22Rv1 (cell line): ENCODE data around the gene CIB4.

Source experiments
- H3K27ac ChIP-seq: fragments of 450-650 bp; 2 replicates; pipeline ENCODE4 v1.5.1; 2017
- ZFX ChIP-seq: fragments of 450-650 bp; IDR thresholded peaks from 2 replicates; pipeline ENCODE4 v1.6.1; 2017; ENCODE audit warnings: antibody characterized with exemption, borderline replicate concordance
- TF ChIP-seq, protein P1 (sequence below): fragments of 450-650 bp; IDR thresholded peaks from 2 replicates; pipeline ENCODE4 v1.5.1; 2017; ENCODE audit warnings: mild to moderate bottlenecking

The CIB4 gene

GRCh38 chr2:26652361-26653041 is 11.3 kb upstream of the CIB4 start:
- H3K27ac ChIP-seq = no peak overlapping the region
- no peak for TF ChIP-seq ZFX
- TF ChIP-seq, protein P1, sequence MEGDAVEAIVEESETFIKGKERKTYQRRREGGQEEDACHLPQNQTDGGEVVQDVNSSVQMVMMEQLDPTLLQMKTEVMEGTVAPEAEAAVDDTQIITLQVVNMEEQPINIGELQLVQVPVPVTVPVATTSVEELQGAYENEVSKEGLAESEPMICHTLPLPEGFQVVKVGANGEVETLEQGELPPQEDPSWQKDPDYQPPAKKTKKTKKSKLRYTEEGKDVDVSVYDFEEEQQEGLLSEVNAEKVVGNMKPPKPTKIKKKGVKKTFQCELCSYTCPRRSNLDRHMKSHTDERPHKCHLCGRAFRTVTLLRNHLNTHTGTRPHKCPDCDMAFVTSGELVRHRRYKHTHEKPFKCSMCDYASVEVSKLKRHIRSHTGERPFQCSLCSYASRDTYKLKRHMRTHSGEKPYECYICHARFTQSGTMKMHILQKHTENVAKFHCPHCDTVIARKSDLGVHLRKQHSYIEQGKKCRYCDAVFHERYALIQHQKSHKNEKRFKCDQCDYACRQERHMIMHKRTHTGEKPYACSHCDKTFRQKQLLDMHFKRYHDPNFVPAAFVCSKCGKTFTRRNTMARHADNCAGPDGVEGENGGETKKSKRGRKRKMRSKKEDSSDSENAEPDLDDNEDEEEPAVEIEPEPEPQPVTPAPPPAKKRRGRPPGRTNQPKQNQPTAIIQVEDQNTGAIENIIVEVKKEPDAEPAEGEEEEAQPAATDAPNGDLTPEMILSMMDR = no peak

GRCh38 chr2:26651799-26652198 is 10.6 kb upstream of the CIB4 start:
- H3K27ac ChIP-seq = no peak overlapping the region
- no peak for TF ChIP-seq ZFX
- TF ChIP-seq, protein P1 = no peak

GRCh38 chr2:26651470-26651771 is 10.3 kb upstream of the CIB4 start:
- H3K27ac ChIP-seq = no peak overlapping the region
- no peak for TF ChIP-seq ZFX

DNA sequence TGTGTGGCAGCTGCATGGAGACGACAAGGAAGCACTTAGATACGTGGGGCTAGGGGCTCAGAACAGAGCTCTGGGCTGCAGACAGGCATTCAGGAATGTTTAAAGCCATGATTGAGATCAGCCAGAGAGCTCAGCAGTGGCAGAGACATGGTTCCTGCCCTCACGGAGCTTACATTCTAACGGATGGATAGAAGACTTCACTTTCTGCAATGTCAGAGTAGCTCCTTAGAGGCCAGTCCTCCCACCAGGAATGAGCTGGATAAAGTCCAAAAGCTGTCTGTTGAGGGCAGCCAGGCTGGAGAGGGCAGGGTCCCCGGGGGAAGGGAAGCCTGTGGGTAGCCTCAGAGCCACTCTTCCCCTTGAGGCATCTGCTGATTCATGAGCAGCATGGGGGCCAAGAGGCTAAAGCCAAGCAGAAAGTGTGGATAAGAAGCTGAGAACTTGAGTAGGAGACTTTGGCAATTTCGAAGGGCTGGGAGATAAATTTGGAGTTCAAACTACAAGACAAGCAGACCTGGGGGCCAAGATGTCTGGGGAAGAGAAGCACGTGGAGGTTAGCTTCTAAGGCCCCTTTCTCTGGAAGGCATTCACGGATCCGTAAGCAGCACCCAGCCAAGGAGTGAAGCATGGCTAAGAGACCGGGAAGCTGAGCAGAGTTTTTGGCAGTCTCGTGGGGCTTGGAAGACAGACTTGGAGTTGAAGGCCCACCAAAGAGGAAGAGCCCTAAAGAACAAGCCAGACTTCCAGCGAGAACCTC is 9.7 kb upstream of the CIB4 start:
- no peak for TF ChIP-seq ZFX
- TF ChIP-seq, protein P1 = no peak
- H3K27ac ChIP-seq = no peak overlapping the region

DNA sequence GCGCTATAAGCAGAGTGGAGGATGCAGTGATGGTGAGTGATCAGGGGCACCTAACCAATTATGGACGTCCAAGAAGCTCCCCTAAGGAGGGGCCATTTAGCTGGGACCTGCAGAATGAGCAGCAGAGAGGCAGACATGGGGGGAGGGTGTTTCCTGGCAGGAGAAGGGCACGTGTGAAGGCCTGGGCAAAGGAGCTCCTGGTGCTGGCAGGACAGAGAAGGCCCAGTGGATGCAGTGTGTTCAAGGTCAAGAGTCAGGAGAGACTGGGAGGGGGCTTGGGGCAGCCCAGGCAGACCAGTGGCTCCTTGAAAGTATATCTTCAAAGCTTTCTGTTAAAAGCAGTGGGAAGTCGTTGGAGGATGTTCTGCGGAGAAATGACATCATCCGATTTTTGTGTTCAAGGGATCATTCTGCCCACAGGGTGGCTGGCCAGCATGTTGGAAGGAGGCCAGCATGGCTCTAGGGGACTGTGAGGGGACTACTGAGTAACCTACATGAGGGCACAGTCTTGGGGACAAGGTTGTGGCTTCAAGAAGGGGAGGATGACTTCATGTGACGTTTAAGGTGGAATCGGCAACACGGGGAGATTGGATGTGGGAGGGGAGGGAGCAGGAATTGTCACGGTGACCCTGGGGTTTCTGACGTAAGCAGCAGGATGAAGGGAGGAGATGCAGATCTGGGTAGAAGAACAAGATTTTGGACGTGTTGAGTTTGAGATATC is 9.0 kb upstream of the CIB4 start:
- no peak for TF ChIP-seq ZFX
- TF ChIP-seq, protein P1 = no peak
- no peak overlapping the region for H3K27ac ChIP-seq

DNA sequence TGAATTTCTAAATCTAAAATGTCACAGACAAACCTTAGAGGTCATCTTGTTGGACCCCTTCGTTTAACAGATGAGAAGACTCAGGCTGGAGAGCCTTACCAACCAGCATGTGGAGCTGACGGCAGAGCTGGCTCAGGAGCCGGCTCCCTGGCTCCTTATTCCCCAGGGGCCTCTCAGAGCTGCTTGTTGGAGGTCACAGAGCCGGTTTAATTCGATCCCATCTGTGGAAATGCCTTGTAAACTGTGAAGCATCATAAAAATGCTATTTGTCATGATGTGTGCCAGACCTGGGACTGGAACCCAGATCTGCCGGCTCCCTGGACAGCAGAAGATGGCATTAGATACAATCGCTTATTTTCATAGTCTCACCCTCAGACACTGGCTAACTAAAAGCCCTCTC is 8.2 kb upstream of the CIB4 start:
- H3K27ac ChIP-seq = no peak overlapping the region
- no peak for TF ChIP-seq ZFX
- TF ChIP-seq, protein P1 = no peak

DNA sequence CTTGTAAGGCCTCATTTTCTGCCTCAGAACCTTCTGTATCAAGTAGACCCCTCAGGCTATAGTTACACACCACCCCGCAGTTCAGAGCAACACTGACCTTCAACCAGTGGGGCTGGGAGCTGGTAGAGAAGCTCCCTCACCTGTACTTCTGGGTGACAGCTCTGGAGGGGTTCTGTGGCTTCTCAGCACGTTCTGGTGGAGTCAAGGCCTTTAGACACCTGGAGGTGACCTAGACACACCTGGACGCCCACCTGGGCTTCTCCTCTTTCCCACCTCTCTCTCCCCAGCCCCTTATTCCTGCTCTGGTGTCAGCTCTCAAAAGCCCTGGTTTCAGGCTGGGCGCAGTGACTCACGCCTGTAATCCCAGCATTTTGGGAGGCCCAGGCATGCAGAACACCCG is 7.3 kb upstream of the CIB4 start:
- no peak overlapping the region for H3K27ac ChIP-seq
- TF ChIP-seq, protein P1 = no peak
- TF ChIP-seq ZFX = no peak
